PC-9 (cell line): Measurements from ENCODE around the gene LRRC1. TPM values are rescaled to one million over a fixed set of nuclear protein-coding genes. Genes with fewer than 3 reads are reported as not detected.

ENCODE experiments used
- BruUV-seq: library from RNA; stranded (reverse); fragments of 400-500 nt; replicated peaks from 2 replicates; lab custom pipeline; 2021; lab: Mats Ljungman, UMichigan
- CTCF ChIA-PET: fragments of 300-600 bp; sonication (Branson Sonifier 250); formaldehyde crosslinking; loops from one replicate; lab custom pipeline; 2022; ENCODE audit warnings: antibody characterized with exemption; lab: Charles Lee
- POLR2A ChIA-PET: fragments of 300-600 bp; sonication (Branson Sonifier 250); formaldehyde crosslinking; loops from one replicate; lab custom pipeline; 2022; ENCODE audit warnings: antibody characterized with exemption; ENCODE audit not compliant: unreplicated experiment; lab: Charles Lee
- DNase-seq, 2 experiments: peaks; one replicate each; pipeline versions ENCODE4 v3.0.0 to v3.0.0-alpha.2; 2015 to 2022; ENCODE audit warnings: mixed read lengths in 1 of 2
- H2AFZ ChIP-seq: fragments of 200-600 bp; sonication (generic); 2 replicates; pipeline ENCODE4 v1.8.1; 2017; ENCODE audit warnings: antibody characterized with exemption
- H3F3A ChIP-seq: fragments of 200-600 bp; sonication (generic); 2 replicates; pipeline ENCODE4 v1.8.1; 2017; ENCODE audit warnings: antibody characterized with exemption, mild to moderate bottlenecking, low read depth; ENCODE audit not compliant: insufficient read depth
- H3K27ac ChIP-seq: fragments of 200-600 bp; sonication (generic); 2 replicates; pipeline ENCODE4 v1.6.1; 2016; ENCODE audit warnings: mixed run types
- H3K27me3 ChIP-seq: fragments of 200-600 bp; sonication (generic); 2 replicates; pipeline ENCODE4 v1.6.1; 2016; ENCODE audit warnings: low read depth, mixed run types; ENCODE audit not compliant: insufficient read depth
- H3K36me3 ChIP-seq: fragments of 200-600 bp; sonication (generic); 2 replicates; pipeline ENCODE4 v1.6.1; 2016; ENCODE audit warnings: low read depth, mixed run types
- H3K4me1 ChIP-seq: fragments of 200-600 bp; sonication (generic); replicated peaks from 2 replicates; pipeline ENCODE4 v1.6.1; 2016; ENCODE audit warnings: mixed run types; ENCODE audit not compliant: insufficient read depth
- H3K4me2 ChIP-seq: fragments of 200-600 bp; sonication (generic); 2 replicates; pipeline ENCODE4 v1.6.1; 2017; ENCODE audit warnings: mixed run types
- H3K4me3 ChIP-seq: fragments of 200-600 bp; sonication (generic); 2 replicates; pipeline ENCODE4 v1.6.1; 2016; ENCODE audit warnings: mixed run types
- H3K79me2 ChIP-seq: fragments of 200-600 bp; sonication (generic); 2 replicates; pipeline ENCODE4 v1.6.1; 2017; ENCODE audit warnings: low read depth, mixed run types
- H3K9me2 ChIP-seq: fragments of 200-600 bp; sonication (generic); 2 replicates; pipeline ENCODE4 v1.8.1; 2017; ENCODE audit warnings: mild to moderate bottlenecking; ENCODE audit not compliant: insufficient read depth
- H3K9me3 ChIP-seq: fragments of 200-600 bp; sonication (generic); 2 replicates; pipeline ENCODE4 v1.8.1; 2016; ENCODE audit warnings: low read depth; ENCODE audit not compliant: insufficient read depth
- H4K20me1 ChIP-seq: fragments of 200-600 bp; sonication (generic); 2 replicates; pipeline ENCODE4 v1.8.1; 2017; ENCODE audit not compliant: insufficient read depth
- EZH2 ChIP-seq: fragments of 200-600 bp; sonication (generic); IDR thresholded peaks from 2 replicates; pipeline ENCODE4 v1.8.0; 2017; ENCODE audit warnings: antibody characterized with exemption, low read depth
- intact Hi-C: fragments of 100-400 bp; cut with micrococcal nuclease; formaldehyde crosslinking; loops from one replicate; pipeline ENCODE4 v1.10.0; 2022; ENCODE audit not compliant: unreplicated experiment
- total RNA-seq: library from RNA; stranded (reverse); gene quantifications from 2 replicates; pipeline ENCODE4 v1.2.3, GENCODE V29; 2021
- TF ChIP-seq, protein P1 (sequence below): fragments of 200-600 bp; sonication (generic); conservative IDR thresholded peaks from 2 replicates; pipeline ENCODE4 v1.6.1; 2017; ENCODE audit warnings: mixed run types, antibody characterized with exemption, mild to moderate bottlenecking, moderate library complexity

LRRC1 gene
- total RNA-seq, 1 experiment from 2014 or later, result 26.4 TPM

DNA sequence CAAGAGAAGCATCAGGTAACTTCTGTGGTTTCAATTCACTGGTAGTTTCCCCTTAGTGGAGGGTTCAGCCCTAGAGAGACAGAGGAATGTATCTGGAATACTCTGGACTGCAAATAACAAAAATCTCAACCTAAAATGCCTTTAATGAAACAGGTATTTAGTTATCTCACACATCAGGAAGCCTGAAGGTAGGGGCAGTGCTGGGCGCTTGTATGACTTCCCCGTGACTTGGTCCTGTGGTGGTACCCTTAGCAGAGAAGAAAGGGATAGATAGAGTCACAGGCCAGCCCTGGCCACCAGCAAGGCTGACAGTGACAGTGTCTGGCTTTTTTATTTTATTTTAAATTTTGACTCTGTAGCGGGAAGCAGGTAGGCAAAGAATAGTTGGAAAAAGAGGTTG is 14.9 kb downstream of the LRRC1 start:
- Histone ChIP-seq H3K4me3 (no peak overlapping the region), H3K27me3 (no peaks in the 10 kb centered on the region), H3K79me2 (peaks cover 84% of the 10 kb centered on the region), H3K9me2 (no peaks in the 10 kb centered on the region), H3K36me3 (no peaks in the 10 kb centered on the region), H4K20me1 (peaks cover 7% of the 10 kb centered on the region; the same call in 1 of the 2 replicates), H2AFZ (no peak overlapping the region), H3K27ac (no peak overlapping the region), H3K4me1 (peaks cover 41% of the 10 kb centered on the region), H3K9me3 (no peaks in the 10 kb centered on the region), H3K4me2 (no peak overlapping the region), H3F3A (peaks cover 7% of the 10 kb centered on the region; the same call in 1 of the 2 replicates)
- TF ChIP-seq EZH2, result no peak
- TF ChIP-seq, protein P1, sequence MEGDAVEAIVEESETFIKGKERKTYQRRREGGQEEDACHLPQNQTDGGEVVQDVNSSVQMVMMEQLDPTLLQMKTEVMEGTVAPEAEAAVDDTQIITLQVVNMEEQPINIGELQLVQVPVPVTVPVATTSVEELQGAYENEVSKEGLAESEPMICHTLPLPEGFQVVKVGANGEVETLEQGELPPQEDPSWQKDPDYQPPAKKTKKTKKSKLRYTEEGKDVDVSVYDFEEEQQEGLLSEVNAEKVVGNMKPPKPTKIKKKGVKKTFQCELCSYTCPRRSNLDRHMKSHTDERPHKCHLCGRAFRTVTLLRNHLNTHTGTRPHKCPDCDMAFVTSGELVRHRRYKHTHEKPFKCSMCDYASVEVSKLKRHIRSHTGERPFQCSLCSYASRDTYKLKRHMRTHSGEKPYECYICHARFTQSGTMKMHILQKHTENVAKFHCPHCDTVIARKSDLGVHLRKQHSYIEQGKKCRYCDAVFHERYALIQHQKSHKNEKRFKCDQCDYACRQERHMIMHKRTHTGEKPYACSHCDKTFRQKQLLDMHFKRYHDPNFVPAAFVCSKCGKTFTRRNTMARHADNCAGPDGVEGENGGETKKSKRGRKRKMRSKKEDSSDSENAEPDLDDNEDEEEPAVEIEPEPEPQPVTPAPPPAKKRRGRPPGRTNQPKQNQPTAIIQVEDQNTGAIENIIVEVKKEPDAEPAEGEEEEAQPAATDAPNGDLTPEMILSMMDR, result no peak
- BruUV-seq, result no TSS peak
- DNase-seq, result no peak
- ChIA-PET POLR2A (no interaction called here), CTCF (no interaction called here)
- intact Hi-C loops, result no loop called here

DNA sequence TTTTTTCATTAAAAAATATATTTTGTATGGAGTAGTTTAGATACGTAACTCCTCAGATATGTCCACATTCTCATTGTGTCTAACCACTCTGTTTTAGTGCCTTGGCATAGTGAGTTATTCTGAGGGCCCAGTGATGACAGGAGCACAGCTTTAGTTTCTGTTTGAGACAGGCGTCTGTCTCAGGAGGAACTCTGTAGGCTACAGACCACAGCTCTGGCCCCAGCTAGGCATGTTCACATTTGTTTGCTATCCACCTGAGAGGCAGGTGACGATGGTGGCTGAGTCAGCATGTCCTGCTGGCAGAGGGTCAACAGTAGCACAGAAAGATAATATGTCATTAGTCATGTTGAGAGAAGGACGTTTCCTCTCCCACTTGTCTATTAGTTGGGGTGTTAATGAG is 16.3 kb downstream of the LRRC1 start:
- Histone ChIP-seq H3K4me3 (no peak overlapping the region; the same call in 1 of the 2 replicates), H3K27ac (peak overlapping the region; percentile 33)
- POLR2A ChIA-PET, result no interaction called here

DNA sequence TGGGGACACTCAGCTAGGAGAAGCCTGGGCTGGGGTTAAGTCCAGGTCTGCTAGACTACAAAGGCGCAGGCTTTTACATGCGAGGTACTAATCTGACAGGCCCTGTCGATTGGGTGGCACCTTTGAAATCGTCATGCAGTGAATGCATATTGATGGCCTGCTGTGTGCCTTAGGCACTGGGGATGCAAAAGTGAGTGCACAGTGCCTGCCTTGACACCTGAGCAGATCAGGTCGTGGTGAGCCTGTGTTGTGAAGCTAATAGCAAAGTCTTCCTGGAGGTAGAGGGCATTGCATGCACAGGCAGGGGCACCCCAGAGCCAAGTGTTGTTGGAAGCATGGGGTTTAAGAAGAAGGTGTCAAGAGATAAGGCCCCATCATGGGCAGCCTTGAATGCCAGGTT is 16.9 kb downstream of the LRRC1 start:
- POLR2A ChIA-PET, result no interaction called here
- CTCF ChIA-PET, result interaction anchor here (0.9 kb wide), 1 partner anchor 19 kb away, joined by 3 read pairs; no protein-coding TSS in a partner anchor
- intact Hi-C loops, result no loop called here

More for the DNA sequence above, 16.3 kb downstream of the LRRC1 start:
- intact Hi-C loops, result no loop called here
- H3K4me1 ChIP-seq, result peaks cover 44% of the 10 kb centered on the region
- peak; percentile 76 to 90 for DNase-seq
- peak overlapping the region; percentile 57 for H3K4me2 ChIP-seq
- CTCF ChIA-PET, result interaction anchor here (0.9 kb wide), 1 partner anchor 18 kb away, joined by 3 read pairs; no protein-coding TSS in a partner anchor
- peaks cover 86% of the 10 kb centered on the region for H3K79me2 ChIP-seq
- no TSS peak for BruUV-seq
- no peak for TF ChIP-seq EZH2
- TF ChIP-seq, protein P1, result no peak
- peaks cover 7% of the 10 kb centered on the region; the same call in 1 of the 2 replicates for H3F3A ChIP-seq
- no peaks in the 10 kb centered on the region for H3K9me3 ChIP-seq
- H3K36me3 ChIP-seq, result no peaks in the 10 kb centered on the region
- H4K20me1 ChIP-seq, result peaks cover 7% of the 10 kb centered on the region; the same call in 1 of the 2 replicates
- no peak overlapping the region for H2AFZ ChIP-seq
- H3K27me3 ChIP-seq, result no peaks in the 10 kb centered on the region
- H3K9me2 ChIP-seq, result no peaks in the 10 kb centered on the region

More for the DNA sequence above, 16.9 kb downstream of the LRRC1 start:
- H3K9me2 ChIP-seq, result no peaks in the 10 kb centered on the region
- H3K4me1 ChIP-seq, result peaks cover 44% of the 10 kb centered on the region
- no peak overlapping the region for H3K4me3 ChIP-seq
- no peaks in the 10 kb centered on the region for H3K9me3 ChIP-seq
- H3K79me2 ChIP-seq, result peaks cover 86% of the 10 kb centered on the region
- peak overlapping the region; percentile 33; the same call in 1 of the 2 replicates for H3K27ac ChIP-seq
- DNase-seq, result no peak
- no peak overlapping the region for H2AFZ ChIP-seq
- peaks cover 7% of the 10 kb centered on the region; the same call in 1 of the 2 replicates for H4K20me1 ChIP-seq
- H3K4me2 ChIP-seq, result peak overlapping the region; percentile 57; the same call in 1 of the 2 replicates
- peaks cover 7% of the 10 kb centered on the region; the same call in 1 of the 2 replicates for H3F3A ChIP-seq
- BruUV-seq, result no TSS peak
- TF ChIP-seq EZH2, result no peak
- TF ChIP-seq, protein P1, result no peak
- no peaks in the 10 kb centered on the region for H3K27me3 ChIP-seq
- no peaks in the 10 kb centered on the region for H3K36me3 ChIP-seq
